Kidney epithelial cell (primary cell): ENCODE measurements around the gene SPATA16. TPM values are rescaled to one million over a fixed set of nuclear protein-coding genes. Genes with fewer than 3 reads are reported as not detected.

Experiments used
- DNase-seq: peaks from one replicate; pipeline ENCODE4 v3.0.0-alpha.2; 2010; ENCODE audit warnings: low read depth
- H3K27me3 ChIP-seq: 2 replicates; pipeline ENCODE4 v1.6.0; 2011; ENCODE audit warnings: low read length; ENCODE audit not compliant: control insufficient read depth, insufficient read depth
- H3K36me3 ChIP-seq: 2 replicates; pipeline ENCODE4 v1.5.1; 2011; ENCODE audit warnings: low read length; ENCODE audit not compliant: control insufficient read depth, insufficient read depth
- H3K4me3 ChIP-seq: 2 replicates; pipeline ENCODE4 v1.5.1; 2011; ENCODE audit warnings: low read depth, mild to moderate bottlenecking, control low read depth, low read length
- CTCF ChIP-seq: IDR thresholded peaks from 2 replicates; pipeline ENCODE4 v1.5.1; 2011; ENCODE audit warnings: mild to moderate bottlenecking, moderate library complexity, low read length, control low read depth, inconsistent platforms; ENCODE audit not compliant: insufficient read depth, poor library complexity, severe bottlenecking
- total RNA-seq: library from RNA; depleted of rRNA; stranded (reverse); fragments of >200 nt; gene quantifications from 2 replicates; pipeline ENCODE4 v1.2.3, GENCODE V29; 2015

The SPATA16 gene
- total RNA-seq, 1 donor from 2014 or later, result not detected

GRCh38 chr3:172915911-172916514, 225.0 kb downstream of the SPATA16 start:
- no peak overlapping the region for H3K4me3 ChIP-seq
- TF ChIP-seq CTCF, result no peak
- no peaks in the 10 kb centered on the region for H3K27me3 ChIP-seq
- no peaks in the 10 kb centered on the region for H3K36me3 ChIP-seq
- no peak for DNase-seq

- no peak for TF ChIP-seq CTCF
- H3K27me3 ChIP-seq, result no peaks in the 10 kb centered on the region
- no peak overlapping the region for H3K4me3 ChIP-seq
- no peak for DNase-seq
- H3K36me3 ChIP-seq, result no peaks in the 10 kb centered on the region
Observed at GRCh38 chr3:172914854-172915253, 226.2 kb downstream of the SPATA16 start.

- no peak for TF ChIP-seq CTCF
- DNase-seq, result no peak
- Histone ChIP-seq H3K36me3 (no peaks in the 10 kb centered on the region), H3K4me3 (no peak overlapping the region), H3K27me3 (no peaks in the 10 kb centered on the region)
Observed at GRCh38 chr3:172913911-172914655, 227.0 kb downstream of the SPATA16 start.

- TF ChIP-seq CTCF, result no peak
- H3K36me3 ChIP-seq, result no peaks in the 10 kb centered on the region
- DNase-seq, result no peak
- H3K27me3 ChIP-seq, result no peaks in the 10 kb centered on the region
- no peak overlapping the region for H3K4me3 ChIP-seq
Observed at GRCh38 chr3:172911142-172911541, 229.9 kb downstream of the SPATA16 start.

GRCh38 chr3:172908771-172909270, 232.2 kb downstream of the SPATA16 start:
- Histone ChIP-seq H3K36me3 (no peaks in the 10 kb centered on the region), H3K4me3 (no peak overlapping the region), H3K27me3 (no peaks in the 10 kb centered on the region)
- no peak for TF ChIP-seq CTCF
- no peak for DNase-seq
